GM18867 (cell line): ENCODE results near the gene ZNF280B.
"Not testable (repeated sequence)": the region's sequence is repeated elsewhere in the genome, so short reads cannot be mapped to it uniquely, and the experiment has no call there.

Experiments used
- ATAC-seq: cut with Tn5 transposase; IDR thresholded peaks from one replicate; pipeline ENCODE4 v1.9.1; 2021; ENCODE audit warnings: mild to moderate bottlenecking, moderate library complexity; ENCODE audit not compliant: unreplicated experiment

ZNF280B gene

GRCh38 chr22:22465782-22466181, 42.8 kb downstream of the ZNF280B start:
- no peak for ATAC-seq

DNA sequence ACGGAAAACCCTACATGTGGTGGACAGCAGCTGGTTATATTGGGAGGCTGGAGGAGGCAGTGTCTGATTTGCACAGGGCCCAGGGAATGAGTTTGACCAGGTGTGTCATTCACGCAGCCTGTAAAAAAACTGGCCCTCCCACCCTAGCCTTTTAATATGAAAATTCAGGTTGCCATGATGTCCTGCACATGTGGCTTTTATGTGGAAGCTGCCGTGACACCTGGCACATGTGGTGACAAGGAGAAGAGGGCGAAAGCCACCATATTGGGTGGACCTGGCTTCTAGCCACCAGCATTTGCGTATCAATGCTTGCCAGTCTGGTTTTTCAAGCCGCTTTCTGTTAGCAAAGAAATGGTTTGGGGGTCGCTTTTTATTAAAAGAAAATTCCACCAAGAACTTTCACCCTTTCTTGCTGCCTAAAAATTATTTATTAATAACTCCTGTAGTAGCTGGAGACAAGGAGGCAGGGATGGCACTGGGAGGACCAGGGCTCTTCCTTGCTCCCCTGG, 43.4 kb downstream of the ZNF280B start:
- ATAC-seq: no peak

DNA sequence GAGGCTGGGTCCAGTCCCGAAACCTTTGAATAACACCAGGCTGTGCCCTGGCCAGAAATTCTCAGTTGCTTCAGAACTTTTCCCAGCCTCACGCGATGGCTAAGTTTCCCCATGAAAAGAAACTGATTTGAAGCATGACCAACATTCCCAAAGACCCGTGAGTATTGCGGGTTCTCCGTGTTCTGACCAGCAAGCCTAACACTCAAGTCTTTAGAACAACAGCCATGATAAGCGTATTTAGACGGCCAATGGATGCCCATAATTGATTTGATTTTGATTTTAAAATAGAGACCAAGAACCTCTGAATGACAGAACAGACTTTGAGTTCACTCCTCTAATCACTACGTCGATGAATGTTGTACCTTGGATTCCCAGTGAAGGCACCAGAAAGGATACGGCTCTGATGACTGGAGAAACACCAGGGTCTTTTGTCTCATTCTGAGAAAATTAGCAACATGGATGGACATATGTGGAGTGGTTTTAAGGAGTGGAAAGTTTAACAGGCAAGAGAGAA, 43.9 kb downstream of the ZNF280B start:
- no peak for ATAC-seq

GRCh38 chr22:22463855-22464540, 44.5 kb downstream of the ZNF280B start:
- no peak for ATAC-seq

- ATAC-seq: no peak
Measured at GRCh38 chr22:22462813-22463567, 45.6 kb downstream of the ZNF280B start.

DNA sequence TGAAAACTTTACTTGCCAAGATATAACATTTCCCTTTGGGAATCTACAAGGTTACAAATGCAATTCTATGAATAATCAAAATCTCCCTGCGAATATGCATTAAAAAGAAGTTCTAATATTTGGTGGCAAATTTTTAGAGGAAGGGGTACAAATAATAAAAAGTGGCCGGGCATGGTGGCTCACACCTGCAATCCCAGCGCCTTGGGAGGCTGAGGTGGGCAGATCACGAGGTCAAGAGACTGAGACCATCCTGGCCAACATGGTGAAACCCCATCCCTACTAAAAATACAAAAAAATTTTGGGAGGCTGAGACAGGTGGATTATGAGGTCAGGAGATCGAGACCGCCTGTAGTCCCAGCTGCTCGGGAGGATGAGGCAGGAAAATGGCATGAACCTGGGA, 47.0 kb downstream of the ZNF280B start:
- ATAC-seq: no peak

- no peak for ATAC-seq
Measured at GRCh38 chr22:22461111-22461510, 47.4 kb downstream of the ZNF280B start.

DNA sequence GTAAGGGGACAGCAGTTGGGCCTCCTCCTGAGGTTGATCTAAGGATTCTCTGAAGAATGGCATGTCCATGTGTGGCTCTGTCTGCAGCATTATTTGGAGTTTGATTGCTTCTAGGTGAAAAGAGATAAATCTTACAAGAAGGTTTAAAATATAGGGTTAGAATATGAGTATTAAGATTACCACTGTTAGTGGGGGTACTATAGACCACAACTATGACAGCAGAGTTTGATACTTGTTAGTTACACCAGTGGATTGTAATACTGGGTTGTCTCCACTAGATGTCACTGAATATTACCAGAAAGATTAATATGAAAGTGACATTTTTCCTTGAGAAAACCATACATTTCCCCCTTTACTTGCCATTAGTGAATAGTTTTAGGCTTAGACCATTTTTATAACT, 47.9 kb downstream of the ZNF280B start:
- ATAC-seq: no peak

- no peak for ATAC-seq
Measured at GRCh38 chr22:22460060-22460459, 48.5 kb downstream of the ZNF280B start.

GRCh38 chr22:22458896-22459588, 49.5 kb downstream of the ZNF280B start:
- ATAC-seq: no peak

- no peak for ATAC-seq
Measured at GRCh38 chr22:22458387-22458786, 50.2 kb downstream of the ZNF280B start.

GRCh38 chr22:22454997-22455396, 53.5 kb downstream of the ZNF280B start:
- ATAC-seq: no peak

- ATAC-seq: no peak
Measured at GRCh38 chr22:22452996-22453686, 55.4 kb downstream of the ZNF280B start.

DNA sequence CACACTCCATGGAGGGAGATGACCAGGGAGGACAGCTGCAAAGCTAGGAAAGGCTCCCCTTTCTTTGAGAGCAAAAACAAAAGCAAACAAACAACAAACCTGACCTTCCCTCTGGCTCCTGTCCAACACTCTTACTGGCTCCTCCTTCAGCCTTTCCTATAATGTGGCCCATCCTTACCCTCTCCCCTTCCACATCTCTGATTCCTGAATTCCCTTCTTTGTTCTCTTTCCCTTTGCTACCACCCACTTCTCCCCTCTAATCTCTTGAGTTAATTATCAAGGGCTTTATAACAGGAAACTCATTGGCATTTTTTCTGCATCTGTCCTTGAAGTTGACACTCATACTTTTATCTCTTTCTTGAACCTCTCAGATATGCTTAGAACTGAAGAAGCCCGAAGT, 56.3 kb downstream of the ZNF280B start:
- no peak for ATAC-seq

DNA sequence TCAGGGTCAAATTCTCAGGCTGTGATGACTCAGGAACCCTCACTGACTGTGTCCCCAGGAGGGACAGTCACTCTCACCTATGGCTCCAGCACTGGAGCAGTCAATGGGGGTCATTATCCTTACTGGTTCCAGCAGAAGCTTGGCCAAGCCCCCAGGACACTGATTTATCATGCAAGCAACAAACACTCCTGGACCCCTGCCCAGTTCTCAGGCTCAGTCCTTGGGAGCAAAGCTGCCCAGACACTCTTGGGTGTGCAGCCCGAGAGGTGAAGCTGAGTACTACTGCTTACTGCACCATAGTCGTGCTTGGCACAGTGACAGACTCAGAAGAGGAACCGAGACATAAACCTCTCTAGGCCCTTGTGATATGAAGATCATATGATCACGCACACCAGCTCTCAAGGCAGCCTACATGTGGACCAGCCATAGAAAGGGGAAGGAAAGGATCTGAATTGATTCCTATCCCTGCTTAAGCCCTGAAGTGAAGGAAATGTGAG, 58.2 kb downstream of the ZNF280B start:
- peak; percentile 95 for ATAC-seq

- no peak for ATAC-seq
Measured at GRCh38 chr22:22449819-22450218, 58.7 kb downstream of the ZNF280B start.

- ATAC-seq: no peak
Measured at GRCh38 chr22:22446517-22446916, 62.0 kb downstream of the ZNF280B start.

- ATAC-seq: not testable (repeated sequence)
Measured at GRCh38 chr22:22444007-22444589, 64.4 kb downstream of the ZNF280B start.

DNA sequence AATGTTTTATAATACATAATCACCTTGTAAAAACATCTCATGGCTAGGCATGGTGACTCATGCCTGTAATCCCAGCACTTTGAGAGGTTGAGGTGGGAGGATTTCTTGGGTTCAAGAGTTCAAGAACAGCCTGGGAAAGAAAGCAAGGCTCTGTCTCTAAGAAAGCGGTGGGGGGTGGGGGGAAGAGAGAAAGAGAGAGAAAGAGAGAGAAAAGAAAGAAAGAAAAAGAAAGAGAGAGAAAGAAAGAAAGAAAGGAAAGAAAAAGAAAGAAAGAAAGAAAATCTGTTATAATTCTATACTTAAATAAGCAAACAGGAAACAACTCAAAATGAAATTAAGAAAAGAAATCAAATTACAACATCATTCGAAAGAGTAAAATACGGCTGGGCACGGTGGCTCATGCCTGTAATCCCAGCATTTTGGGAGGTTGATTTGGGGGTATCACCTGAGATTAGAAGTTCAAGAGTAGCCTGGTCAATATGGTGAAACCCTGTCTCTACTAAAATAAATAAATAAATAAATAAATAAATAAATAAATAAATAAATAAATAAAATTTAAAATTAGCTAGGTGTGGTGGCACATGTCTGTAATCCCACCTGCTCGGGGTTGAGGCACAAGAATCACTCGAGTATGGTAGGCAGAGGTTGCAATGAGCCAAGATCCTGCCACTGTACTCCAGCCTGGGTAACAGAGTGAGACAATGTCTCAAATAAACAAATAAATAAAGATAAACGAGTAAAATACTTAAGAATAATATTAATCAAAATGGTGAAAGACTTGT, 65.4 kb downstream of the ZNF280B start:
- no peak for ATAC-seq

DNA sequence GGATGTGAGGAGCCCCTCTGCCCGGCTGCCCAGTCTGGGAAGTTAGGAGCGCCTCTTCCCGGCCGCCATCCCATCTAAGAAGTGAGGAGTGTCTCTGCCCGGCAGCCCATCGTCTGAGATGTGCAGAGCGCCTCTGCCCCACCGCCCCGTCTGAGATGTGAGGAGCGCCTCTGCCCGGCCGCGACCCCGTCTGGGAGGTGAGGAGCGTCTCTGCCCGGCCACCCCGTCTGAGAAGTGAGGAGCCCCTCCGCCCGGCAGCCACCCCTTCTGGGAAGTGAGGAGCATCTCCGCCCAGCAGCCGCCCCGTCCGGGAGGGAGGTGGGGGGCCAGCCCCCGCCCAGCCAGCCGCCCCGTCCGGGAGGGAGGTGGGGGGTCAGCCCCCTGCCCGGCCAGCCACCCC, 66.9 kb downstream of the ZNF280B start:
- ATAC-seq: not testable (repeated sequence)
